Renal cortical epithelial cell (primary cell): Measurements from ENCODE around the gene KCND3. TPM values are rescaled to one million over a fixed set of nuclear protein-coding genes. Genes with fewer than 3 reads are reported as not detected.

Source experiments
- DNase-seq: peaks from one replicate; pipeline ENCODE4 v3.0.0-alpha.2; 2011; ENCODE audit warnings: low read depth
- total RNA-seq: library from RNA; depleted of rRNA; stranded (reverse); fragments of >200 nt; gene quantifications from 2 replicates; pipeline ENCODE4 v1.2.3, GENCODE V29; 2014

The KCND3 gene
- total RNA-seq: 0.17 and 0.30 TPM in 2 replicates

DNA sequence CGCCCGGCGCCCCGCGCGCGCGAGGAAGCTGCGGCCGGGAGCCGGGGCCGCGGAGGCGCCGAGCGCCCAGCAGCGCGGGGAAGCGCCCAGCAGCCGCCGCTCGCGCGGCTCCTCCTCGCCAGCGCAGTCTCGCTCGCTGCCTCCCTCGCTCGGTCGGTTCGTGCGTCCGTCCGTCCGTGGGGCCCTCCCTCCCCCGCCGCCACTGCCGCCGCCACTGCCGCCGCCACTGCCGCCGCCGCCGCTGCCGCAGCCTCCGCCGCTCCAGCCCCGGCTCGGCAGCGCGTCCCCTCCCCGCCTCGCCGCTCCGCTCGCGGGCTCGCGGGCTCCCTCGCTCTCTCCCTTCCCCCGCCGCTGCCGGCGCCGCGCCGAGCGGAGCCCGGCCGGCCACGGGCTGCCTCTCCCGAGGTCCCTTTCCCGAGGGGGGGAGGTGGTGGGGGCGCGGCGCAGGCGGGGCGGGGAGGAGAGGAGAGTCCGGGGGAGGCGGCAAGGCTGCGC, at the start of gene KCND3:
KCND3 (minus strand) TSS at position 138 of the 495 bp plus-strand sequence.
- no peak for DNase-seq

DNA sequence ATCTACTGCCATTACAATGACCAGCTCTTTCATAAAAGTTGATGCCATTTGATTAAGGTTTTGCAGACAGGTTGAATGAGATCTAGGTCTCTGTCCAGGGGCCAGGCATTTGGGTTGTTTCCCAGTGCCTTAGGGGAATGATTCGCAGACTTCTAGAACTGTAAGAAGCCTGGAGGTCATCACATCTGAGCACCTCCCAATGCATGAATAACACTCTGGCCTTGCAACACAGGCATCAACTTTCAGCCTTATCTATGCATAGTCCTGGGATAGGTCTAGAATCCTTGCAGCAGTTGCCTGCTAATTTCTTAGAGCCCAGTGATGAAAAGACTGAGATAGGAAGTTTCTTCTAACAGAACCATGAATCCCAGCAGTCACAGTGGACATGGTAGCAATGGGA, 44.8 kb upstream of the KCND3 start:
- no peak for DNase-seq

DNA sequence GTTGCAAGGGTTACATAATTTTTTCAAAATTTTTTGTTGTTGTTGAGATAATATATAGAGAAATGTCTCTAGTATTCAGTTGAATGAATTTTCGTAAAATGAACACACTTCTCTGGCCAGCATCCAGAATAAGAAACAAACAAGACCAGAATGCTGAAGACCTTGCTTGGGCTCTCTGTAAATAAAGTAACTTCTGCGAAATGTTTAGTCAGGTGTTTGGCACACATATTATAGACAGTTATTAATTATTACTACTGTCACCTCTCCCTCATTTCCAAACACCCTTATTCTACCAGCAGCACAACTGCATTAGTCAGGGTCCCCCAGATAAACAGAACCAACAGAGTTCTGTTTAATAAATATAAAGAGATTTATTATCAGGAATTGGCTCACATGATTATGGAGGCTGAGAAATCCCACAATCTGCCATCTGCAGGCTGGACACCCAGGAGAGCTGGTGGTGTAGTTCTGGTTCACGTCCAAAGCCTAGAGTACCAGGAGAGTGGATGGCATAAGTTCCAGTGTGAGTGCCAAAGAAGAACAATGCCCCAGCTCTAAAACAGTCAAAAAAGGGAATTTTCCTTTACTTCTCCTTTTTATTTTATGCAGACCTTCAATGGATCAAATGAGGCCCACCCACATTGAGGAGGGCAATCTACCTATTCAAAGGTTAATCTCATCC, 44.1 kb upstream of the KCND3 start:
- no peak for DNase-seq

DNA sequence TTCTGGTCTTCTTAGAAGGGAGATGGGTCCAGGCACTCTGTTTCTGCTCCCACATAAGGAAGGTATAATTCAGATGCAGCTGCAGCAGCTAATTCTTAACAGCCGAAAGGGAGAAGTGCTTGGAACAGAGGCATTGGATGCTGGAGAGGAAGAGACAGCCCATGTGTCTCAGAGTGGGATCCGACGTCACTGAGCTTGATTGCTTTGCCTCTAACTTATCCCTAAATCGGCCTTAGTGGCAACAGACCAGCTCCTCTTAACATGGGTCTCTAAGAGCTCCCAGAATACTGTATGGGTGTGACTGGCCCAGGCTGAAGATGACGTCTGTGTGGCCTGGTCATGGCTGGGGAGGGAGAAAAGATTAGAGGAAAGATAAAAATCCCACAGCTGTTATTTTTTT, 40.7 kb upstream of the KCND3 start:
- no peak for DNase-seq

DNA sequence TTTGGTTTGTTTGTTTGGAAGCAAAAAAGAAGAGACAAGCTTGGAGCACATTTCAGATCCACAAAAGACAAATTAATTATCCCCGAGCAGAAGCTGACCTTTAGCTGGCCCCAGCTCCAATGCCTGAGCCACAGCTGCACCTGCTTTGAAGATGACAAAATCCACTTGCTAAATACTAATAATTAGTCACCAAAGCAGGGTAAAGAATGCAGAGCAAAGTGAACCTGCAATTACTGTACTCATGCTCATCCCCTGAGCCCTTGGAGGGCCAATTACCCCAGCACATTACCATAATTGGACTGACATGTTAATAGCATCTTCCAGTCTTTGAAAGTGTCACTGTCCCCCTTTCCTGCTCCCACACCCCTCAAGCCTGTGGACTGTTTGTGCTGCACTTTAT, 38.2 kb upstream of the KCND3 start:
- no peak for DNase-seq

DNA sequence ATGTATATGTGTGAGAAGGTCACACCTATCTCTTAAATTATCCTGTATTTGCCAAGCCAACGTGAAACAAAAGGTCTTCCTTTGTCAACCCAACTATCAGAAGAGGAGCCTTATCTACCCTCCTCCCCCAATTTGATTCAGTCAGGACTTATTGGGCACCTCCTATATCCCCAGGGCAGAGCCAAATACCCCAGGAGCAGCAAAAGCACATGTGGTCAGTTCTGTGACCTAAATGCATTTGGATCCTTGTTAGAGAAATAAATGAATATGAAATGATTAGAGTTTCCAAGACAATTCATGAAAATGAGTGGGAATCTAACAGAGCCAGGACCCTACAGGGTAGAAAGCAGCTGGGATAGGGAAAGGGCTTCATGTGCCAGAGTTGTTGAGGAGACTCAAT, 37.0 kb upstream of the KCND3 start:
- no peak for DNase-seq

DNA sequence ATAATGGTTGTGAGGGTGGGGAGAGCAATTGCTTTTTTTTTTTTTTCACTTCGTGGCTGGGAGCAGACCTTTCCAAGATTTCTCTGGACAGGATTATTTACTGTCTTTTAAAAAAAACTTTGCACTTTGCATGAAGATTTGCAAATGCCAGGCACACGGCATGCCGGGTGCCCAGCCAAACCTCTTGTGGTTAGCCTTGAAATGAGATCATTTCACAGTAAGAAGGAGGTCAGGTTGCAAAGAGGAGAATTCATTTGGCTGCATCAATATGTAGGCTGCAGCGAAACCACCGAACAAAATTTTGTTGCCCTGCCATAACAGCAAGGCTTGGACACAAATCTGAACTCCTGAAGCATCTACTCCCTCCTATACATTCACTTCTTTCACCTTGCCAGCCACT, 36.5 kb upstream of the KCND3 start:
- no peak for DNase-seq

DNA sequence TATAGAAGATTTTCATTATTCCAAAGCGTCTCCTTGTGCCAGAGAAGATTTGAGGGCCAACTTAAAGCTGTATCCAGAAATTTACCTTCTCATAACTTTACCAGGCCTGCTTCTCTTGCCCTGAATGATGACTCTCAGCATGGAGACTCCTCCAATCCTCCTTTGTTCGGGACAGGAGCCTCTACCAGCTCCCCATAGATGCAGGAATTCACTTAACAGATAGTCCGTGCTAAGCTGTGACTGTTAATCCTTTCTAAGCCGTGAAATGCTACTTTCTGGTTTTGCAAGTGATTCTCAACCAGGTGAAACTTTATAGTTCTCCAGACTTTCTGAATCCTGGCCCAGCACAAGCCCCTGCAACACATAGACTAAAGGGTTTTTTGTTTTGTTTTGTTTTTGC, 31.8 kb upstream of the KCND3 start:
- DNase-seq: no peak

DNA sequence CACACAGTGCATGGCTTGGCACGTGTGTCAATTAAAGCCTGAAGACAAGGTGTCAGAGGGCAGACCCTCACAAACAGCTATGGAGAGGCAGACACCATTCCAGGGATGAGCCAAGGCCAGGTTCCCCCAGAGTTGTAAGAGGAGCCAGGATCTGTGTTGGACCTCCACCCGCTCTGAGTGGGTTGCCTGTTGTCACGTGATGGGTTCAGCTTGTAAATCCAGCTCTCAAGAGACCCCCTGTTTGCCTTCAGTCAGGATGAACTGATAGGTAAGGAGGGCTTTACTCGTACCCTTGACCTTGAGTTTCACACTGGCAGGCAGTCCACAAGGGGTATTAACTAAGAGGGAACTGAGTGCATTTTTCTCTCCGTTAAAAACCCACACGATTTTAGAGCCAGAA, 27.7 kb upstream of the KCND3 start:
- no peak for DNase-seq

DNA sequence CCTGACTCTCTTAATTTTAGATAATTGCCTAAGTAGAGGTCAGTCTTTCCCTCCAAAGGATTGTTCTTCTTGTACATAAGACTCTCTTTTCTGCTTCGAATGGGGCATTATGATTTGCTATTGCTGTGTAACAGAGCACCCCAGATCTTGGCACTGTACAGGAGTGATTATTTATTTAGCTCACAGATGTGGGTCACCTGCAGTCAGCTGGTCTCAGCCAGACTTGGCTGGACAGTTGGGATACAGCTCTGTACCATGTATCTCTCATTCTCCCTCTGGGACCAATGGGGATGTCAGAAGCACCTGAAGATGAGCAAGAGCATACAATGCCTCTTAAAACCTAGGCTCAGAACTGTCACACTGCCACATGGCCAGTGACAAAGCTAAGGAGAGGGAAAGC, 23.4 kb upstream of the KCND3 start:
- DNase-seq: no peak

DNA sequence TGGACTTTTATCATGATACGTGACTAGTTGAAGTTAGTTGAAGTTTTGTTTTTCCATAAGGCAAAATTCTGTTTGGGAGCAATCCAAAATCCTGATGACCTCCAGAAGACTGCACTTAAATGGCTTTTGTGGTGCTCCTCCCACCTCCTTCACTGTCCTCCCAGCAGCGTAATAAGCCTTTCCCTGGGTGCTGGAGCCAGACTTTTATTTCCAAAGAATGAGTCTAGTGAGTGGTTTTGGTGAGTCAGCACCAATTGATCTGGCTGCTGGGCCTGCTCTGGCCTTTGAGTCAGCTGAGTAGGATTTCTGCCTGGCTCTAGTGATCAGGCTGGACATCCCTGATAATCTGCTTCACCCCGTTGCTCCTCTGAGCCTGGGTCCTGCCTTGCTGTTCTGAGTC, 21.7 kb upstream of the KCND3 start:
- peak; percentile 18 for DNase-seq

DNA sequence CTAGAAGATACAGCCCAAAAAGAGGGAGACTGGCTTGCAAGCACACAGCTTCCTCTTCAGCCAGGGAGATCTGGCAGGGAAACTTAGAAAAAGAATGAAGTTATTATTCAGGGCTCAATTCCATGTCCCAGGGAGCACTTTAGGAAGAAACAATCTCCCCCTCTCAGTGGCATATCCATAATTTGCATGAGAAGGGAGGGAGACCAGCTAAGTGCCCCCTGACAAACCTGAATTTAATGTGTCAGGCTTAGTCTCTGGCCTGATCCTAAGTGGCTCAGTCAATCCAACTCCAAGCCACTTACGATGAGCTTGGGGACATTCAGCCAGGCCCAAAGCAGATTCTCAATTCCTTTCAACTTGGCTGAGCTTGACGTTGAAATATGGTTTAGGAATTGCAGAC, 17.7 kb upstream of the KCND3 start:
- DNase-seq: no peak

DNA sequence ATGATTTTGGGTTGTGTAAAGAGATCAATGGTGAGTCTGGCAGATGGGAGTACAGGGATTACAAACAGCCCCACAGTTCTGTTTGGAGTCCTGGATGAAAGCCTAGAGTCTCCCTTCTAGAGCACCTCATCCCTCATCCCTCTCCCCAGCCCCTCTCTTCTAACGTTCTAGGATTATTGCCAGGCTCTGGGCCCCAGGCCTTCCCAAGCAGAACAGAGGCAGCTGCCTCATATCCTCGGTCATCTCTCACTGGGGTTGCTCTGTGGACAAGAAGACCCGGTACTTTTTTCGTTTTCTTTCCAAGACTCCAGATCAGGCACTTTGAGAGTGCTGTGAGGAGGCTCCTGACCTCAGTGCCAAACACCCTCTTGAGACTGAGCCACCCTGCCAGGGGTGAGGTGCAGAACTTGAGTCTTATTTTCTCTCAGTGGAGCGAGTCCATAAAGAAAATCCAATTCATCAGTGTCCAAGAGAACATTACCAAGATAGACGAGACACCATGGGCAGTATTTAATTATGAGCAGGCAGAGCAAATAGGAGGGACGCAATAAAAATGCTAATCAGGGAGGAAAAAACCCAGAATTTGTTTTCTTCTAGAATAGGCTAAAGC, 17.1 kb upstream of the KCND3 start:
- DNase-seq: no peak

DNA sequence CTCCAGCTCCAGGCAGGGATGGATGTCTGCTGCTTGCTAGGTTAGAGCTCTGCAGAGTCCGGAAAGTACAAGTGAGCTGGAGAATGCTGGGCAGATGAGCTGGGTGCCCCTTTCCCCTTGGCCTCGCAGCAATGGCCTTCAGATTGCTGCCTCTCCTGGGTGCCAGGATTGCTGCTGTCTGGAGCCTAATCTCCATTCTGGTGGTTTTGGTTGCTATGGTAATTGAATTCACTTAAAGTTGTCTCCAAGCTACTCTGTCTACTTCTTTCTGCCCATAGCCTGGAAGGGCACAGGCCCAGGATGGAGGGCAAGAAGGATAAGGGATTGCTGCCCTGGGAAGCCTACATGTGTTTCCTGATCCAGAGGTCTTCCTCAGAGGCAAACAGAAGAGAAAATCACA, 14.6 kb upstream of the KCND3 start:
- DNase-seq: no peak

DNA sequence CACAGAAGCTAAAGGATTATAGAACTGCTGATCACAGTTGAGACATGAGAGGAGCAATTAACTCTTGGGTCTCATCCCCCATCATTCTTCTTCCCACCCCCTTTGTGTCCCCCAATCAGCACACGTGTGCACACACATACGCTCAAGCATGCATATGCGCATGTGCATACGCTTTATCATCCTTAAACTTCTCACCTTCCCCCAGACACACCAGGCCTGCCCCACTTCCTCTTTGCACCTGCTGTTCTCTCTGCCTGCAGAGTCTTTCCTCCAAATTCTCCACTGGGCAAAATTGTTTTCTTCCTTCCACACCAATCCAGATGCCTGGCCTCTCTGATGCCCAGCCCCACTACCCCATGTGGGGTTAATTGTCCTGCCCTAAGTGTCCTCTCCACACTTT, 13.0 kb upstream of the KCND3 start:
- DNase-seq: no peak

DNA sequence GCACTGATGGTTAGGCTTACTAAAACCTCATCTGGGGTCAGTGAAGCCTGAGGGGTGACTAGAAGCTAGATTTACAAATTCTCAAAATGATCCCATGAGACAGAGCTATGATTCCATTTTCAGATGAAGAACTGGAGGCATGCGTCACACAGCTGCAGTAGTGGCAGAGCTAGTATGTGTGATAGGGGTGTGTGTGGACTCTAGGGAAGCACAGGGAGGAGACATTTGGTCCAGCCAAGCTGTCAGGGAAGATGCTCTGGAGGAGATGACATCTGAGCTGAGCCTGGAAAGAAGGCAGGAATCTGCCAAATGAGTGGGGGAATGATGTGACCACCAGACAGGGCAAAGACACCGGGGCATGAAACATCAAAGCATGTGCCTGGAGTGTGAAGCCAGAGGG, 12.0 kb upstream of the KCND3 start:
- no peak for DNase-seq

DNA sequence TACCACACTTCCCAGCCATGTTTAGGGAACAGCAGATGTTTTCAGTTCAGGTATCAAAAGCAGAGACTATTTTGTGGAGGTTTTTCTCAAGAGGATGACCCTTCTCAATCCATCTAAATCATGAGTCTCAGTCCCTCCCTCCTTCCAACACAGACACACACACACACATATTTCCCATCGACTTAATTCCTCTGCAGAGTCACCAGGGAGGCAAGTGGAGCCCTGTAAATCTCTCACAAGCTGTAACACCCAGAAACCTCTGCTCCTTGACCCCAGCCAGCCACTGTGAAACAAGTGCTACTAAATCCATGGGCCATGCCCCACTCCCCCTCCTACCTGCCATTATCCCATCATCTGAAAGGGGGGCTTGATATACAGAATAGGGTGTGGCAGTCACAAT, 10.6 kb upstream of the KCND3 start:
- DNase-seq: no peak

DNA sequence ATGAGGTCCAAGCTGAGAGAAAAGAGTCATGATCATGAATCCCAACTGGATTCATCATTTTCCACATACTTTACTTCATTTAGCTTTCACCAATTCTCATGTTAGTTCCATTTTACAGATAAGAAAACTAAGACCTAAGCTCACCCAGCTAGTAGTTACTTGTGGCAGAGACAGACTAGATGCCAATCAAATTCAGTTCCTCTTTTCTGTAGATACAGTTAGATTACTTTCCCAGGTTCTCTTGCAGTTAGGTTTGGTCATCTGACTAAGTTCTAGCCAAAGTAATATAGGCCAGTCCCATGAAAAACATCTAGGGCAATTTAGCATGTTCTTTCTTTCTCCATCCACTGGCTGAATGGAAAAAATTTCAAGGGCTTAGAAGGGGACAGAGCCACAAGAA, 8.9 kb upstream of the KCND3 start:
- DNase-seq: no peak

DNA sequence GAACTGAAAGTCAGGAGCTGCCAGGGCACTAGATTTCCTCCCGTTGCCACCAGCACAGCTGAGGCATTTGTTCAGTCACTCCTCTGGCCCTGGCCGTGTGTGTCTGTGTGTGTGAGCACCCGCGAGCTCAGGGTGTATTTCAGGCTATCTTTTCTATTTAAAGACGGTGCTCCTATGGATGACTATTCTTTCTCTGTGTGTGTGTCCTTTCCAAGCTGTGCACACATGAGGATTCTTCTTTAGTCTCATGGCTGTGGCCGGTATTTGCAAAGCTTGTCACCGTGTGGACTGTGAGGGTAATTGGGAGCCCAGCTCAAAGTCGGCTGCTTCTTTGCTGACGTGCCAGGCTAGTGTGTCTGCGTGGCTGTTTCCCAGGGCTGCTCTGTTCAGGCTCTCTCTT, 3.0 kb upstream of the KCND3 start:
- DNase-seq: no peak

DNA sequence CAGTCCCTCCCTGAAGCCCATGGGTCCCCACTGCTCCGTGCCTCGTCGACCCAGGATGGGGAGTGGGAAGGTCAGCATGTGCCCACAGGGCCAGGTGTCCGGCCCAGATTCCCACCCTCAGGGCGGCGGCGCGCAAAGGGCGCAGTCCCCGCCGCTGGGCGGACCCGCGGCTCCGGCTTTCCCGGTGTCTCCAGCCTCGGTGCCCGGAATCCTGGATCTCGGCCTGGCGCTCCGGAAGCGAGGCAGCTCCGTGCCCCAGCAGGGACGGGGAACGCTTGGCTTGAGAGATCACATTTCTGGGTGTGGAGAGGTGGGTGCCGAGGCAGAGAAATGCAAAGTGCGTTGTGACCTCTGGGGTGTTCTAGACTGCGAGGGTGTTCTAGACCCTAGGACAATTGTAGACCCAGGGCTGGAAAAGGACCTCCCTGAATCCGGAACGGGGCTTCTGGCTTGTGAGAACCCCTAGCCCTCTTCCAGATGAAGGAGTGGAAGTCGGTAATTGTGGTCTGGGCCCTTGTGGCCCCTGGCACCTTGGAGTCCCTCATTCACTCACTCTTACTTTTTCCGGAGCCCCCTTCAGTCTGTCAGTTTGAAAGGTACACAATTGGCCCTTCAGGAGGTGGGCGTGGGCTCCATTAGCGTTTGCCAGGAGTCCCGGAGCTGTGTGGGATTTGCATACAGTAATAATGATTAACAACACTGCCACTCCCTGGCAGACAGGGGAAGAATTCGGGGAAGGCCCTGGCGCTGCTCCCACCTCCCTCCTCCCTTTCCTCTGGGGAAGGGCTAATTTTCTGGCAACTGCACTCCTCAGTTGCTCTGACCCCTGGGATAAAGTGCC, 1.6 kb upstream of the KCND3 start:
- DNase-seq: peak; percentile 48

DNA sequence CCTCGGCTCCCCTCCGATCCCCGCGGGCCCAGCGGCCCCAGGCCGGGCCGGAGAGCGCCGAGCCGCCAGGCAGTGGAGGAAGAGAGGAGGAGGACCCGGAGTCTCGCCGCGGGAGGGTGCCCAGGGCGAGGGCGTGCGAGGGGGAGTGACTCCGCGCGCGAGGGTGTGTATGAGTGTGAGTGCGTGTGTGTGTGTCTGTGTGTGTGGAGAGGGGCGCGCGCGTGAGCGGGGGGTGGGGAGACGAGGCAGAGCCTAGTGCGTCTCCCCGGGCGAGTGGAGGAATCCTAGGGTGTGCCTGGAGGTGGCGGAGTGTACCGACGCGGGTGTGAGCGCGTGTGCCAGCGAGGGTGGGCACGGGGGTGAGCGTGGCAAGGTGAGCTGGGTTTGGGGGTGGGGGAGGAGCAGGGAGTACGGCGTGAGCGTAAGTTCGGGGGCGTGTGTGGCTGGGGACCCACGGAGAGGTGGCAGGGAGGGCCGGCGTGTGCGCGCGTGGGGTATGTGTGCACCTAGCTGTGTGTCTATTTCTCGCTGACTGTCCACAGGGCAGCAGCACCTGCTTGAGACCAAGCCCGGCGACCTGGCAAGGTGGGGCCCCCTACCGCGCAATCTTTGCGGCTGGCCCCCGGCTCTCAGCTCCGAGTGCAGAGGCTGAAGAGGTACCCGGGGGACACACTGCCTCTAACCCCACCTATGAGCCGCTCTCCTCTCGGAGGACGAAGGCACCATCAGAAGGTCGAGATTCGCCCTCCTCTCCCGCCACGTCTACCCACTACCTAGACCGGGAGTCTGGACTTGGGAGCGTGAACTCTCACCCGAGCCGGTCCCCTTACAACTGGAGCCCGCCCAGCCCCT, 784 bp upstream of the KCND3 start:
- no peak for DNase-seq
